Embryonic facial prominence (tissue), 1 donor: ENCODE data around the gene MAGEE1.

Experiments
- DNase-seq: peaks from one replicate; pipeline ENCODE4 v3.0.0-alpha.2; 2016; ENCODE audit errors: extremely low spot score

The MAGEE1 gene, protein sequence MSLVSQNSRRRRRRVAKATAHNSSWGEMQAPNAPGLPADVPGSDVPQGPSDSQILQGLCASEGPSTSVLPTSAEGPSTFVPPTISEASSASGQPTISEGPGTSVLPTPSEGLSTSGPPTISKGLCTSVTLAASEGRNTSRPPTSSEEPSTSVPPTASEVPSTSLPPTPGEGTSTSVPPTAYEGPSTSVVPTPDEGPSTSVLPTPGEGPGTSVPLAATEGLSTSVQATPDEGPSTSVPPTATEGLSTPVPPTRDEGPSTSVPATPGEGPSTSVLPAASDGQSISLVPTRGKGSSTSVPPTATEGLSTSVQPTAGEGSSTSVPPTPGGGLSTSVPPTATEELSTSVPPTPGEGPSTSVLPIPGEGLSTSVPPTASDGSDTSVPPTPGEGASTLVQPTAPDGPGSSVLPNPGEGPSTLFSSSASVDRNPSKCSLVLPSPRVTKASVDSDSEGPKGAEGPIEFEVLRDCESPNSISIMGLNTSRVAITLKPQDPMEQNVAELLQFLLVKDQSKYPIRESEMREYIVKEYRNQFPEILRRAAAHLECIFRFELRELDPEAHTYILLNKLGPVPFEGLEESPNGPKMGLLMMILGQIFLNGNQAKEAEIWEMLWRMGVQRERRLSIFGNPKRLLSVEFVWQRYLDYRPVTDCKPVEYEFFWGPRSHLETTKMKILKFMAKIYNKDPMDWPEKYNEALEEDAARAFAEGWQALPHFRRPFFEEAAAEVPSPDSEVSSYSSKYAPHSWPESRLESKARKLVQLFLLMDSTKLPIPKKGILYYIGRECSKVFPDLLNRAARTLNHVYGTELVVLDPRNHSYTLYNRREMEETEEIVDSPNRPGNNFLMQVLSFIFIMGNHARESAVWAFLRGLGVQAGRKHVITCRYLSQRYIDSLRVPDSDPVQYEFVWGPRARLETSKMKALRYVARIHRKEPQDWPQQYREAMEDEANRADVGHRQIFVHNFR

GRCh38 chrX:76427560-76428242 lies at the start of gene MAGEE1:
Gene MAGEE1 (plus strand): TSS chrX:76427710. CDS start chrX:76427931, 221 bp downstream.
- peak; percentile 7 for DNase-seq

- no peak for DNase-seq
Measured at GRCh38 chrX:76398970-76399369, 28.5 kb upstream of the MAGEE1 start.

DNA sequence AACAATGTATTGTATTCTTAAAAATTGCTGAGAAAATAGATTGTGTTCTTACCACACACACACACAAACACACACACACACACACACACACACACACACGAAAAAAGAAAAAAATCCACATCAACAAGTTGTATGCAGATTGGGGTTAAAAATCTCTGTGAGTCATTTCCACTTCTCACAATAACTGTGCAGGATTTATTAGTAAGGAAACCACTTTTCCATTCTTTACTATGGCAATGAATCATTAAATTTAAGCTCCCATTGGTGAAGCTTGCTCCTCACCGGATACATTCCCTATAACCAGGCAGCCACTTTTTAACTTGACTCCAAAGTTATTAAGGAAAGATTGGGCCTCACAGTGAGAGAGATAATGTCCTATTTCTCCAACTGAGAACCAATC lies 19.7 kb upstream of the MAGEE1 start:
- no peak for DNase-seq

- DNase-seq = no peak
Measured at GRCh38 chrX:76420237-76420636, 7.3 kb upstream of the MAGEE1 start.

DNA sequence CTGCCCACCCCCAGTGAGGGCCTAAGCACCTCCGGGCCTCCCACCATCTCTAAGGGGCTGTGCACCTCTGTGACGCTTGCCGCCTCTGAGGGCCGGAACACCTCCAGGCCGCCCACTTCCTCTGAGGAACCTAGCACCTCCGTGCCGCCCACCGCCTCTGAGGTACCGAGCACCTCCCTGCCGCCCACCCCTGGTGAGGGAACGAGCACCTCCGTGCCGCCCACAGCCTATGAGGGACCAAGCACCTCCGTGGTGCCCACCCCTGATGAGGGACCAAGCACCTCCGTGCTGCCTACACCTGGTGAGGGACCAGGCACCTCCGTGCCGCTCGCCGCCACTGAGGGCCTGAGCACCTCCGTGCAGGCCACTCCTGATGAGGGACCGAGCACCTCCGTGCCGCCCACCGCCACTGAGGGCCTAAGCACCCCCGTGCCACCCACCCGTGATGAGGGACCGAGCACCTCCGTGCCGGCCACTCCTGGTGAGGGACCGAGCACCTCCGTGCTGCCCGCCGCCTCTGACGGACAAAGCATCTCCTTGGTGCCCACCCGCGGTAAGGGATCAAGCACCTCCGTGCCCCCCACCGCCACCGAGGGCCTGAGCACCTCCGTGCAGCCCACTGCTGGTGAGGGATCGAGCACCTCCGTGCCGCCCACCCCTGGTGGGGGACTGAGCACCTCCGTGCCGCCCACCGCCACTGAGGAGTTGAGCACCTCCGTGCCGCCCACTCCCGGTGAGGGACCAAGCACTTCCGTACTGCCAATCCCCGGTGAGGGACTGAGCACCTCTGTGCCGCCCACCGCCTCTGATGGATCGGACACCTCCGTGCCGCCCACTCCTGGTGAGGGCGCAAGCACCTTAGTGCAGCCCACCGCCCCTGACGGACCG lies 977 bp downstream of the MAGEE1 start:
- no peak for DNase-seq

GRCh38 chrX:76433219-76433618 lies 5.7 kb downstream of the MAGEE1 start:
- DNase-seq = no peak

GRCh38 chrX:76434103-76434741 lies 6.7 kb downstream of the MAGEE1 start:
- DNase-seq = no peak

DNA sequence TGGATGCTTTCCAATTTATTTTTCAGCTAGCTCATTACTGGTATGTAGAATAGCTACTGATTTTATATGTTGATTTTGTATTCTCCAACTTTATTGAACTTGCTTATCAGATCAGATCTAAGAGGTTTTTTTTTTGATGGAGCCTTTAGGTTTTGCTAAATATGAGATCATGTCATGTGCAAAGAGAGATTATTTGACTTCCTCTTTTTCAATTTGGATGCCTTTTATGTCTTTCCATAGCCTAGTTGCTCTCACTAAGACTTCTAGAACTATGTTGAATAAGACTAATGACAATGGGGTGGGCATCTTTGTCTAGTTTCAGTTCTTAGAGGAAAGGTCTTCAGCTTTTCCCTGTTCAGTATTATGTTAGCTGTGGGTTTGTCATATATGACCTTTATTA lies 11.7 kb downstream of the MAGEE1 start:
- no peak for DNase-seq

GRCh38 chrX:76453737-76454406 lies 26.4 kb downstream of the MAGEE1 start:
- DNase-seq = no peak

- DNase-seq = no peak
Measured at GRCh38 chrX:76454456-76454927, 27.0 kb downstream of the MAGEE1 start.

GRCh38 chrX:76477353-76477752 lies 49.8 kb downstream of the MAGEE1 start:
- no peak for DNase-seq
